IMR-90 (cell line): ENCODE results near the gene GABRA6. TPM values are rescaled to one million over a fixed set of nuclear protein-coding genes. Genes with fewer than 3 reads are reported as not detected.

Experiments used
- ATAC-seq: fragments of 200-7000 bp; cut with Tn5 transposase; 2 replicates; pipeline ENCODE4 v1.9.1; 2020; ENCODE audit warnings: low read depth, mild to moderate bottlenecking, moderate library complexity
- BruUV-seq: library from RNA; stranded (reverse); fragments of 400-500 nt; replicated peaks from 2 replicates; lab custom pipeline; 2021; lab: Mats Ljungman, UMichigan
- CTCF ChIA-PET: fragments of 300-600 bp; formaldehyde crosslinking; extraction: SDS; loops from one replicate; lab custom pipeline; 2021; ENCODE audit warnings: antibody characterized with exemption; lab: Yijun Ruan, JAX
- POLR2A ChIA-PET: fragments of 300-600 bp; sonication (Branson Sonifier 250); formaldehyde crosslinking; loops from one replicate; lab custom pipeline; 2022; ENCODE audit warnings: antibody characterized with exemption; ENCODE audit not compliant: unreplicated experiment; lab: Charles Lee
- DNase-seq: peaks from one replicate; pipeline ENCODE4 v3.0.0; 2013
- H2AFZ ChIP-seq: replicated peaks from 2 replicates; pipeline ENCODE3; 2013; ENCODE audit warnings: low read length, mild to moderate bottlenecking; ENCODE audit not compliant: poor library complexity
- H2AK5ac ChIP-seq: 2 replicates; pipeline ENCODE4 v1.6.1; 2013; ENCODE audit warnings: low read depth, low read length, inconsistent platforms
- H2AK9ac ChIP-seq: replicated peaks from 2 replicates; pipeline ENCODE3; 2013; ENCODE audit warnings: mild to moderate bottlenecking, low read depth, low read length, moderate library complexity; ENCODE audit not compliant: poor library complexity
- H2BK120ac ChIP-seq: 2 replicates; pipeline ENCODE4 v1.6.1; 2013; ENCODE audit warnings: low read depth, low read length, inconsistent platforms
- H2BK15ac ChIP-seq: 3 replicates; pipeline ENCODE4 v1.6.1; 2013; ENCODE audit warnings: low read depth, low read length, inconsistent platforms
- H2BK20ac ChIP-seq: 2 replicates; pipeline ENCODE4 v1.6.1; 2013; ENCODE audit warnings: low read depth, mild to moderate bottlenecking, inconsistent platforms, low read length, moderate library complexity
- H2BK5ac ChIP-seq: 2 replicates; pipeline ENCODE4 v1.6.1; 2013; ENCODE audit warnings: mild to moderate bottlenecking, low read depth, low read length, inconsistent platforms; ENCODE audit not compliant: poor library complexity, severe bottlenecking
- H3K14ac ChIP-seq: replicated peaks from 2 replicates; pipeline ENCODE4 v1.6.1; 2013; ENCODE audit warnings: low read depth, low read length, inconsistent platforms
- H3K18ac ChIP-seq: 2 replicates; pipeline ENCODE4 v1.6.1; 2013; ENCODE audit warnings: low read depth, low read length, control low read depth
- H3K23ac ChIP-seq: 2 replicates; pipeline ENCODE4 v1.6.1; 2013; ENCODE audit warnings: low read depth, low read length, inconsistent platforms
- H3K27ac ChIP-seq: 2 replicates; pipeline ENCODE4 v1.5.1; 2013; ENCODE audit warnings: mild to moderate bottlenecking, control low read depth, low read length; ENCODE audit not compliant: insufficient read depth
- H3K27me3 ChIP-seq: 2 replicates; pipeline ENCODE4 v1.6.1; 2013; ENCODE audit warnings: low read length; ENCODE audit not compliant: control insufficient read depth, insufficient read depth
- H3K36me3 ChIP-seq: 2 replicates; pipeline ENCODE4 v1.6.1; 2013; ENCODE audit warnings: low read length, mixed read lengths; ENCODE audit not compliant: control insufficient read depth, insufficient read depth
- H3K4ac ChIP-seq: 2 replicates; pipeline ENCODE4 v1.6.1; 2013; ENCODE audit warnings: low read depth, low read length, inconsistent platforms
- H3K4me1 ChIP-seq: 2 replicates; pipeline ENCODE4 v1.6.1; 2013; ENCODE audit warnings: low read length, mixed read lengths; ENCODE audit not compliant: control insufficient read depth, insufficient read depth
- H3K4me2 ChIP-seq: 2 replicates; pipeline ENCODE4 v1.6.1; 2013; ENCODE audit warnings: low read depth, mild to moderate bottlenecking, control low read depth, low read length, moderate library complexity
- H3K4me3 ChIP-seq: 2 replicates; pipeline ENCODE4 v1.5.1; 2013; ENCODE audit warnings: low read depth, mild to moderate bottlenecking, control low read depth, low read length, moderate library complexity; ENCODE audit not compliant: insufficient read depth
- H3K56ac ChIP-seq: 2 replicates; pipeline ENCODE4 v1.6.1; 2013; ENCODE audit warnings: low read length, inconsistent platforms; ENCODE audit not compliant: insufficient read depth; ENCODE audit errors: extremely low read depth
- H3K79me1 ChIP-seq, 2 experiments: 2 replicates each; pipeline ENCODE4 v1.6.1; 2013; ENCODE audit warnings: low read length in 2 of 2, inconsistent platforms in 1 of 2, low read depth in 1 of 2
- H3K9ac ChIP-seq: 2 replicates; pipeline ENCODE4 v1.6.1; 2013; ENCODE audit warnings: low read depth, low read length, control low read depth
- H3K9me1 ChIP-seq: 2 replicates; pipeline ENCODE4 v1.6.1; 2013; ENCODE audit warnings: low read length, inconsistent platforms; ENCODE audit not compliant: insufficient read depth
- H3K9me3 ChIP-seq: 2 replicates; pipeline ENCODE4 v1.6.1; 2013; ENCODE audit warnings: low read length; ENCODE audit not compliant: control insufficient read depth, insufficient read depth
- H4K20me1 ChIP-seq: 2 replicates; pipeline ENCODE4 v1.6.1; 2013; ENCODE audit warnings: low read length, inconsistent platforms; ENCODE audit not compliant: insufficient read depth
- H4K5ac ChIP-seq: 2 replicates; pipeline ENCODE4 v1.6.1; 2013; ENCODE audit warnings: mild to moderate bottlenecking, low read depth, low read length, control low read depth
- H4K8ac ChIP-seq, 2 experiments: 2 replicates each; pipeline ENCODE4 v1.6.1; 2013; ENCODE audit warnings: low read depth in 2 of 2, low read length in 2 of 2, control low read depth in 1 of 2, inconsistent platforms in 1 of 2
- H4K91ac ChIP-seq: 2 replicates; pipeline ENCODE4 v1.6.1; 2013; ENCODE audit warnings: low read depth, low read length, inconsistent platforms; ENCODE audit not compliant: insufficient read depth
- BHLHE40 ChIP-seq: fragments of 150-350 bp; IDR thresholded peaks from 2 replicates; pipeline ENCODE4 v1.6.1; 2016; ENCODE audit warnings: mild to moderate bottlenecking, low read depth, low read length
- CEBPB ChIP-seq: IDR thresholded peaks from 2 replicates; pipeline ENCODE4 v1.6.1; 2012; ENCODE audit warnings: low read depth, low read length, improper control_type of control experiment
- CHD1 ChIP-seq: IDR thresholded peaks from 2 replicates; pipeline ENCODE4 v1.6.1; 2012; ENCODE audit warnings: low read depth, low read length, improper control_type of control experiment
- ELK1 ChIP-seq: fragments of 150-350 bp; IDR thresholded peaks from 2 replicates; pipeline ENCODE4 v1.6.1; 2016; ENCODE audit warnings: low read depth, mild to moderate bottlenecking, low read length, moderate library complexity, borderline replicate concordance
- FOS ChIP-seq: fragments of 150-350 bp; IDR thresholded peaks from 2 replicates; pipeline ENCODE4 v1.6.1; 2016; ENCODE audit warnings: low read depth, low read length
- MAFK ChIP-seq: IDR thresholded peaks from 2 replicates; pipeline ENCODE4 v1.6.1; 2012; ENCODE audit warnings: low read depth, low read length, improper control_type of control experiment
- MAZ ChIP-seq: IDR thresholded peaks from 2 replicates; pipeline ENCODE4 v1.6.1; 2012; ENCODE audit warnings: low read depth, mild to moderate bottlenecking, low read length, improper control_type of control experiment, moderate library complexity, borderline replicate concordance
- MXI1 ChIP-seq: IDR thresholded peaks from 2 replicates; pipeline ENCODE4 v1.6.1; 2012; ENCODE audit warnings: low read depth, mild to moderate bottlenecking, low read length, moderate library complexity, borderline replicate concordance
- NFE2L2 ChIP-seq: fragments of 150-350 bp; IDR thresholded peaks from 2 replicates; pipeline ENCODE4 v1.6.1; 2016; ENCODE audit warnings: low read depth, mild to moderate bottlenecking, low read length
- POLR2A ChIP-seq: IDR thresholded peaks from 2 replicates; pipeline ENCODE4 v1.6.1; 2012; ENCODE audit warnings: mild to moderate bottlenecking, low read depth, low read length
- RAD21 ChIP-seq: IDR thresholded peaks from 2 replicates; pipeline ENCODE4 v1.6.1; 2012; ENCODE audit warnings: low read length, improper control_type of control experiment
- RCOR1 ChIP-seq: IDR thresholded peaks from 2 replicates; pipeline ENCODE4 v1.6.1; 2012; ENCODE audit warnings: mild to moderate bottlenecking, low read length, improper control_type of control experiment; ENCODE audit not compliant: insufficient replicate concordance
- RFX5 ChIP-seq: IDR thresholded peaks from 2 replicates; pipeline ENCODE4 v1.8.0; 2012; ENCODE audit warnings: low read depth, mild to moderate bottlenecking, low read length, moderate library complexity
- SMC3 ChIP-seq: fragments of 150-350 bp; IDR thresholded peaks from 2 replicates; pipeline ENCODE4 v1.6.1; 2016; ENCODE audit warnings: low read depth, mild to moderate bottlenecking, antibody characterized with exemption, low read length, moderate library complexity
- WGBS, 2 experiments: methylation state at CpG; one replicate each; pipeline versions ENCODE4 v1.1.5 to v1.1.7; 2013; ENCODE audit warnings: missing lambda C conversion rate in 2 of 2; ENCODE audit not compliant: insufficient read length in 1 of 2; ENCODE audit errors: extremely low coverage in 2 of 2; 5-methylcytosine and 5-hydroxymethylcytosine counted together
- dilution Hi-C: fragments of 300-500 bp; cut with HindIII; formaldehyde crosslinking; loops from one replicate; pipeline ENCODE4 v1.14.3; 2018; ENCODE audit warnings: low sequenced_read_pairs; ENCODE audit not compliant: unreplicated experiment
- in situ Hi-C: fragments of 300-500 bp; cut with MboI; formaldehyde crosslinking; loops from 3 replicates; pipeline ENCODE4 v1.14.3; 2019; ENCODE audit warnings: low sequenced_read_pairs, inconsistent platforms, mixed read lengths
- intact Hi-C: fragments of 100-400 bp; cut with micrococcal nuclease; formaldehyde crosslinking; loops from 2 replicates; pipeline ENCODE4 v1.10.0; 2022
- polyA plus RNA-seq, 3 experiments: library from polyadenylated mRNA; depleted of rRNA; stranded (reverse); fragments of >200 nt; gene quantifications; 2 replicates each; pipeline ENCODE4 v1.2.3, GENCODE V29; 2012; ENCODE audit warnings: low replicate concordance in 1 of 3
- total RNA-seq: library from RNA; depleted of rRNA; stranded (reverse); fragments of >200 nt; gene quantifications from 2 replicates; pipeline ENCODE4 v1.2.3, GENCODE V29; 2012
- TF ChIP-seq, protein P1 (sequence below): fragments of 150-350 bp; IDR thresholded peaks from 2 replicates; pipeline ENCODE4 v1.6.1; 2017; ENCODE audit warnings: mild to moderate bottlenecking, antibody characterized with exemption, low read length, low read depth
- TF ChIP-seq, protein P2 (sequence below): conservative IDR thresholded peaks from 2 replicates; pipeline ENCODE4 v1.5.1; 2012; ENCODE audit warnings: mild to moderate bottlenecking, low read depth, low read length, improper control_type of control experiment

Gene GABRA6
- total and polyA plus RNA-seq, 2 of the 4 experiments (the other 2 are of a cell fraction), result not detected

DNA sequence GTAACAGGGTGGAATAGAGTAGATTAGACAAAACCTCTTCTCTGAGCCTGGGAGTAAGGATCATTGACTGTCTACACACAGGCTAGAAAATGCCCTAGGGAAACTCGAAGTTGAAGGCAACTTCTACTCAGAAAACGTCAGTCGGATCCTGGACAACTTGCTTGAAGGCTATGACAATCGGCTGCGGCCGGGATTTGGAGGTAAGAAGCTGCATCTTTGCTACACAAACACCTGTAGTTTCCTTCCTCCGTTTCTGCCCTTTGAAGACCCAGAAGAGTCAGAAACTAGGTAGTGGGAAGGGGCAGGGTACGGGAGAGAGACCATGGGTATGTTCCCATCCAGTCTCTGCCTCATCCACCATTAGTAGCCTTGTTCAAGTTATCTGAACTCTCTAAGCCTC, 628 bp downstream of the GABRA6 start:
- H3K9ac ChIP-seq, result no peak overlapping the region
- DNase-seq (no peak), ATAC-seq (no peak)
- no peaks in the 10 kb centered on the region for H3K4me1 ChIP-seq
- H2BK20ac ChIP-seq, result no peak overlapping the region
- H3K18ac ChIP-seq, result no peak overlapping the region
- no peaks in the 10 kb centered on the region for H4K20me1 ChIP-seq
- peaks cover 7% of the 10 kb centered on the region for H3K9me3 ChIP-seq
- H4K91ac ChIP-seq, result no peak overlapping the region
- H3K4me3 ChIP-seq, result no peak overlapping the region
- H3K9me1 ChIP-seq, result no peaks in the 10 kb centered on the region
- H3K79me1 ChIP-seq, result no peaks in the 10 kb centered on the region
- H2BK15ac ChIP-seq, result no peak overlapping the region
- no peak overlapping the region for H2BK5ac ChIP-seq
- in situ Hi-C loops (no loop called here), intact Hi-C loops (no loop called here), dilution Hi-C loops (no loop called here)
- H3K4me2 ChIP-seq, result no peak overlapping the region
- ChIA-PET POLR2A (no interaction called here), CTCF (no interaction called here)
- H2AK5ac ChIP-seq, result no peak overlapping the region
- H2AK9ac ChIP-seq, result no peak overlapping the region
- no peak overlapping the region for H3K27ac ChIP-seq
- no peak for TF ChIP-seq ELK1
- TF ChIP-seq MAFK, result no peak
- TF ChIP-seq BHLHE40, result no peak
- TF ChIP-seq POLR2A, result no peak
- no peak for TF ChIP-seq MAZ
- no peak for TF ChIP-seq MXI1
- TF ChIP-seq NFE2L2, result no peak
- no peak for TF ChIP-seq CEBPB
- TF ChIP-seq SMC3, result no peak
- no peak for TF ChIP-seq FOS
- TF ChIP-seq, protein P1, sequence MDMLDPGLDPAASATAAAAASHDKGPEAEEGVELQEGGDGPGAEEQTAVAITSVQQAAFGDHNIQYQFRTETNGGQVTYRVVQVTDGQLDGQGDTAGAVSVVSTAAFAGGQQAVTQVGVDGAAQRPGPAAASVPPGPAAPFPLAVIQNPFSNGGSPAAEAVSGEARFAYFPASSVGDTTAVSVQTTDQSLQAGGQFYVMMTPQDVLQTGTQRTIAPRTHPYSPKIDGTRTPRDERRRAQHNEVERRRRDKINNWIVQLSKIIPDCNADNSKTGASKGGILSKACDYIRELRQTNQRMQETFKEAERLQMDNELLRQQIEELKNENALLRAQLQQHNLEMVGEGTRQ, result no peak
- TF ChIP-seq RAD21, result no peak
- TF ChIP-seq RCOR1, result no peak
- TF ChIP-seq CHD1, result no peak
- TF ChIP-seq, protein P2, sequence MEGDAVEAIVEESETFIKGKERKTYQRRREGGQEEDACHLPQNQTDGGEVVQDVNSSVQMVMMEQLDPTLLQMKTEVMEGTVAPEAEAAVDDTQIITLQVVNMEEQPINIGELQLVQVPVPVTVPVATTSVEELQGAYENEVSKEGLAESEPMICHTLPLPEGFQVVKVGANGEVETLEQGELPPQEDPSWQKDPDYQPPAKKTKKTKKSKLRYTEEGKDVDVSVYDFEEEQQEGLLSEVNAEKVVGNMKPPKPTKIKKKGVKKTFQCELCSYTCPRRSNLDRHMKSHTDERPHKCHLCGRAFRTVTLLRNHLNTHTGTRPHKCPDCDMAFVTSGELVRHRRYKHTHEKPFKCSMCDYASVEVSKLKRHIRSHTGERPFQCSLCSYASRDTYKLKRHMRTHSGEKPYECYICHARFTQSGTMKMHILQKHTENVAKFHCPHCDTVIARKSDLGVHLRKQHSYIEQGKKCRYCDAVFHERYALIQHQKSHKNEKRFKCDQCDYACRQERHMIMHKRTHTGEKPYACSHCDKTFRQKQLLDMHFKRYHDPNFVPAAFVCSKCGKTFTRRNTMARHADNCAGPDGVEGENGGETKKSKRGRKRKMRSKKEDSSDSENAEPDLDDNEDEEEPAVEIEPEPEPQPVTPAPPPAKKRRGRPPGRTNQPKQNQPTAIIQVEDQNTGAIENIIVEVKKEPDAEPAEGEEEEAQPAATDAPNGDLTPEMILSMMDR, result no peak
- no peak for TF ChIP-seq RFX5
- H3K23ac ChIP-seq, result no peak overlapping the region
- H4K5ac ChIP-seq, result no peak overlapping the region
- no peak overlapping the region for H3K14ac ChIP-seq
- no peak overlapping the region for H3K4ac ChIP-seq
- no peak overlapping the region for H3K56ac ChIP-seq
- no peak overlapping the region for H2AFZ ChIP-seq
- no peaks in the 10 kb centered on the region for H3K27me3 ChIP-seq
- H4K8ac ChIP-seq, result no peak overlapping the region
- no peaks in the 10 kb centered on the region for H3K36me3 ChIP-seq
- H2BK120ac ChIP-seq, result no peak overlapping the region
- no TSS peak for BruUV-seq
- WGBS, 2 experiments, result no CpG with 5 or more reads among the region's 8 CpGs
